22Rv1 (cell line): Measurements from ENCODE around the gene TSC22D4.

Source experiments
- H3K27ac ChIP-seq: fragments of 450-650 bp; 2 replicates; pipeline ENCODE4 v1.5.1; 2017
- CTCF ChIP-seq: fragments of 450-650 bp; IDR thresholded peaks from 2 replicates; pipeline ENCODE4 v1.5.1; 2017; ENCODE audit warnings: mild to moderate bottlenecking
- ZFX ChIP-seq: fragments of 450-650 bp; IDR thresholded peaks from 2 replicates; pipeline ENCODE4 v1.6.1; 2017; ENCODE audit warnings: antibody characterized with exemption, borderline replicate concordance

The TSC22D4 gene

GRCh38 chr7:100476903-100477870 is 1.8 kb downstream of the TSC22D4 start:
- TF ChIP-seq CTCF (peak; percentile 33), ZFX (no peak)
- H3K27ac ChIP-seq: peak overlapping the region; percentile 80

GRCh38 chr7:100476101-100476780 is 2.8 kb downstream of the TSC22D4 start:
- TF ChIP-seq ZFX (no peak), CTCF (no peak)
- H3K27ac ChIP-seq: no peak overlapping the region

GRCh38 chr7:100475549-100475948 is 3.5 kb downstream of the TSC22D4 start:
- no peak for TF ChIP-seq CTCF
- TF ChIP-seq ZFX: no peak
- H3K27ac ChIP-seq: no peak overlapping the region

- no peak for TF ChIP-seq CTCF
- TF ChIP-seq ZFX: no peak
- H3K27ac ChIP-seq: no peak overlapping the region
Measured at GRCh38 chr7:100472854-100473499, 6.0 kb downstream of the TSC22D4 start.

- peak overlapping the region; percentile 18; the same call in 1 of the 2 replicates for H3K27ac ChIP-seq
- TF ChIP-seq CTCF: no peak
- no peak for TF ChIP-seq ZFX
Measured at GRCh38 chr7:100472121-100472851, 6.7 kb downstream of the TSC22D4 start.

GRCh38 chr7:100471021-100471420 is 8.0 kb downstream of the TSC22D4 start:
- TF ChIP-seq ZFX (no peak), CTCF (no peak)
- H3K27ac ChIP-seq: 0 out of 2 replicates have a peak overlapping the region, but pooled peaks have one; percentile 18
